ENCODE measurements around the gene POM121L2.

POM121L2 gene

GRCh38 chr6:27260369-27260768 is 51.7 kb downstream of the POM121L2 start:
- DNase-seq (ENCODE audit: low read depth, low spot score) = no peak

Data from activated CD4-positive, CD25-positive, alpha-beta regulatory T cell treated with anti-CD3 and anti-CD28 coated beads, Interleukin-2, amount 50 U/mL, for 16 hours (primary cell).